ENCODE measurements around the gene IPP.
A peak's percentile ranks its signal among the peaks of the same experiment; 100 is the strongest.
"Not testable (repeated sequence)": the region's sequence is repeated elsewhere in the genome, so short reads cannot be mapped to it uniquely, and the experiment has no call there.

Gene IPP

GRCh38 chr1:45679123-45679522 lies 71.3 kb downstream of the IPP start:
- DNase-seq: no peak

- no peak for DNase-seq
Observed at GRCh38 chr1:45678489-45678888, 72.0 kb downstream of the IPP start.

DNA sequence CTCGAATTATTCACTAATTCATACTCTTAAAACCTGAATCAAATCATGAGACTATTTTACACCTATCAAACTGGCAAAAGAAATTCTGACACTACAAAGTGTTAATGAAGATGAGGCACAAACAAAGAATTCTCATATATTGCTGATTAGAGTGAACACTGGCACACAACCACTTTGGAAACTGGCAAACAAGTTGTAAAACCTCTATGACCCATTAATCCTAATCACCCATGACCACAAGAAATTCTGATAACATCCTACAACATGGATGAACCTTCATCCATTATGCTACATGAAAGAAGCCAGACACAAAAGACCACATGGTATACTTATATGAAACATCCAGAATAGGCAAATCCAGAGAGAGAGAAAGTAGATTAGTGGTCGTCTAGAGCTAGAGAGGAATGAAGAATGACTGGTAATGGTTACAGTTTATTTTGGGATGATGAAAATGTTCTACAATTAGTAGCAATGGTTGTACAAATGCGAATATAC lies 72.7 kb downstream of the IPP start:
- DNase-seq: no peak

DNA sequence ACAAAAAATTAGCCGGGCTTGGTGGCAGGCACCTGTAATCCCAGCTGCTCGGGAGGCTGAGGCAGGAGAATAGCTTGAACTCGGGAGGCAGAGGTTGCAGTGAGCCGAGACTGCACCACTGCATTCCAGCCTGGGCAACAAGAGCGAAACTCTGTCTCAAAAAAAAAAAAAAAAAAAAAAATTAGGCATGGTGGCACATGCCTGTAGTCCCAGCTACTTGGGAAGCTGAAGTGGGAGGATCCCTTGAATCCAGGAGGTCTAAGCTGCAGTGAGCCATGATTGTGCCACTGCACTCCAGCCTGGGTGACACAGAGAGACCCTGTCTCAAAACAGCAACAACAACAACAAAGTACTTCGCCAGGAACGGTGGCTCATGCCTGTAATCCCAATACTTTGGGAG lies 73.9 kb downstream of the IPP start:
- DNase-seq: not testable (repeated sequence)

DNA sequence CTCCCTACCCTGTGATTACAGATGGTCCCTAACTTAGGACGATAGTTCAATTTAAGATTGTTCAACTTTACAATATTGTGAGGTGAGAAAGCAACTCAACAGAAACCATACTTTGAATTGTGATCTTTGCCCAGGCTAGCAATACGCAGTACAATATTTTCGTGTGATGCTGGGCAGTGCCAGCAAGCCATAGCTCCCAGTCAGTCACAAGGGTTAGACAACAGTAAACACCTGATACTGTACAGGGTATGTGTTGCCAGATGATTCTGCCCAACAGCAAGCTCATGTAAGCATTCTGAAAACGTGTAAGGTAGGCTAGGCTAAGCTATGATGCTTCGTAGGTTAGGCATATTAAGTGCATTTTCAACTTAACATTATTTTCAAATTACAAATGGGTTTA lies 76.0 kb downstream of the IPP start:
- DNase-seq: no peak

DNA sequence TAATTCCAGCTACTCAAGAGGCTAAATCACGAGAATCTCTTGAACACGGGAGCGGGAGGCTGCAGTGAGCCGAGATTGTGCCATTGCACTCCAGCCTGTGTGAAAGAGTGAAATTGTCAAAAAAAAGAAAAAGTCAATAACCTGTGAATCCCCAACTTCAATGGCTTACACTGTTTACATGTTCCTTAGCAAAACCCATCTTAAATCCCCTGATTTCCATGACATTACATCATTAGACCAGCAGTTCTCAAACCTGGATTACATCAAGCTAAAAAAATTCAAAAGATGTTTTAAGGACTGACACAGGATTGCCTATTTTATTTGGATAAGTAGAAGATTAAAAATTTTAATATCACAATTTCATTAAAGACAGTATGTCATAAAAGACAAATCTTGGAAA lies 76.5 kb downstream of the IPP start:
- no peak for DNase-seq

DNA sequence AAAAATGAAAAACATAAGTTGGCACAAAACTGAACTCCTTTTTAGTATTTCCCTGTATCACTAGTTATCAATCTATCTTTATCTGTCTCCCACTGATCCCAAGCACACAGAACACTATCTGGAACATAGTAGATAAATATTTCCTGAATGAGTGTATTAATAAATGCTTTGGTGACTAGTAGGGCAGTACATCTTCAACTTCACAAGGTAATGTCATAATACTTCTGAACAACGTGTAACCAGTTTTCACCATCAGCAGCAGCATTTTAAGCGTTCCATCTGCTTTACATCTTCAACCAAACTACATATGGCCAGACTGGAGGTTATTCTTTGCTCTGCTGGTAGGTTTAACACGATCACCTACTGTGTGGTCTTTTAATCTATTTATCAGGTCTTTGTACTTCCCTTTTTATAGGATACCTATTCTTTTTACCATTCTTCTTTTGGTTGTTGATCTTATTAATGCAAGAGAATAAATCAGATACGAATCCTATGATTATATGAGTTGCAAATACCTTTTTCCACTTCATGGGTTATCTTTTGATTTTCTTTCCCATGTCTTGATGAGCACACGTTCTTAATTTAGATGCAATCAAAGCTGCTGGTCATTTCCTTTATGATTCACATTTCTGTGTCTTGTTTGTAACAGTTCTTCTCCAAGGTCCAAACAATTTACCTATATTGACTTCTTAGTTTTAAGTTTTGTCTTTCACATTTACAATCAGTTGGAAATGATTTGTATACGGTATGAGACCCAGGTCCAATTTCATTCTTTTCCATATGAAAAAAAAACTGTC lies 80.4 kb downstream of the IPP start:
- no peak for DNase-seq

- no peak for DNase-seq
Observed at GRCh38 chr1:45669379-45669778, 81.1 kb downstream of the IPP start.

DNA sequence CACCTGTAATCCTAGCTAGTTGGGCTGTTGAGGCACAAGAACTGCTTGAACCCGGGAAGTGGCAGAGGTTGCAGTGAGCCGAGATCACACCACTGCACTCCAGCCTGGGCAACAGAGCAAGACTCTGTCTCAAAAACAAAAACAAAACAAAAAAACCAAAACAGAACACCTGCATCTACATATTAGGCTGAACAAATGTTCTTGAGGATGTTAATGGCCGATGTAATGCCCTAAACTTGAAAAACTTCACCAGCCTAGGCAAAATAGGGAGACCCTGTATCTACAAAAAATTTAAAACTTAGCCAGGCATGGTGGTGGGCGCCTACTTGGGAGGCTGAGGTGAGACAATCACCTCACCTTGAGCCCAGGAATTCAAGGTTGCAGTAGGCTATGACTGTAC lies 81.9 kb downstream of the IPP start:
- DNase-seq: no peak

DNA sequence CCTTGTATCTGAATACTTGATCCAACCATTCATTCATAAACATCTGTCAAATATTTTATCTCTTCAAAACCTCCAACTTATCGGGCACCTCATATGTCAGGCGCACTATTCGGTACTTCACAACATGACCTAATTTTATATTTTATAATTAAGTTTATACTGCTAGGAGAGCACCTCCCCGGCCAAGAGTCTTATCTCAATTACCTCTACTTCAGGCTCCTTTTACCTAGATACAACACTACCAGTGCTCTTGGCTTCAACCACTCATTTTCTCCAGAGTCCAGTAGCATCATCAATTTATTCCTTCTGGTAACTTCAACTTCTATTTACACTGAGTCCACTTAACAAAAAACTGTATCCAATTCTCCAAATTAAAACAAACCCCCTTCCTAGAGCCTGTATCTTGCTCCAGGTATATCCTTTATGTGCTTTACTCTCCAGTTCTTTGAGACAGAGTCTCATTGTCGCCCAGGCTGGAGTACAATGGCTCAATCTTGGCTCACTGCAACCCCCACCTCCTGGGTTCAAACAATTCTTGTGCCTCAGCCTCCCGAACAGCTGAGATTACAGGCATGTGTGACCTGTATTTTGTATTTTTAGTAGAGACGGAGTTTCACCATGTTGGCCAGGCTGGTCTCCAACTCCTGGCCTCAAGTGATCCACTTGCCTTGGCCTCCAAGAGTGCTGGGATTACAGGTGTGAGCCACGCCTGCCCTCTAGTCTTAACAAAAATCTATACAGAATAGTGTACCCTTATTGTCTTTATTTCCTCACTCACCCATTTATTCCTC lies 82.9 kb downstream of the IPP start:
- no peak for DNase-seq

GRCh38 chr1:45666836-45667235 lies 83.6 kb downstream of the IPP start:
- no peak for DNase-seq

- DNase-seq: no peak
Observed at GRCh38 chr1:45660336-45660735, 90.1 kb downstream of the IPP start.

GRCh38 chr1:45659222-45659621 lies 91.2 kb downstream of the IPP start:
- DNase-seq: no peak

DNA sequence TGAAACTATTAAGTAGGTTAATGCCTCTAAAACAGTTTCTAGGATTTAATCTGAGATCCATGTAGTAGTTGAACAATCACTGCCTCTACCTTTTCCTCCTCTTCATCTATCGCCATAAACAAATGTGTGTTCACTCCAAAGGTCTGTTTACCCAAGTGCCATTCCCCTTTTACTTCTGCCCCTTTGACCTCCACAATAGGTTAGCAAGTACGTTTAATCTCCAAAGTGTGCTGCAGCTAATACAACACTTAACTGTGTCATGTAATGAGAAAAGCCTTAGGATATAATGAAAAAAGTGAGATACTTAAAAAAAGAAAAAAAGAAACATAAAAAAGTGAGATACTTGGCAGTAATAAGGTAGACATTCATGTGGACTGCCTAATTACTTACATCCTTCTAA lies 92.3 kb downstream of the IPP start:
- DNase-seq: no peak

GRCh38 chr1:45656573-45657226 lies 93.8 kb downstream of the IPP start:
- no peak for DNase-seq

DNA sequence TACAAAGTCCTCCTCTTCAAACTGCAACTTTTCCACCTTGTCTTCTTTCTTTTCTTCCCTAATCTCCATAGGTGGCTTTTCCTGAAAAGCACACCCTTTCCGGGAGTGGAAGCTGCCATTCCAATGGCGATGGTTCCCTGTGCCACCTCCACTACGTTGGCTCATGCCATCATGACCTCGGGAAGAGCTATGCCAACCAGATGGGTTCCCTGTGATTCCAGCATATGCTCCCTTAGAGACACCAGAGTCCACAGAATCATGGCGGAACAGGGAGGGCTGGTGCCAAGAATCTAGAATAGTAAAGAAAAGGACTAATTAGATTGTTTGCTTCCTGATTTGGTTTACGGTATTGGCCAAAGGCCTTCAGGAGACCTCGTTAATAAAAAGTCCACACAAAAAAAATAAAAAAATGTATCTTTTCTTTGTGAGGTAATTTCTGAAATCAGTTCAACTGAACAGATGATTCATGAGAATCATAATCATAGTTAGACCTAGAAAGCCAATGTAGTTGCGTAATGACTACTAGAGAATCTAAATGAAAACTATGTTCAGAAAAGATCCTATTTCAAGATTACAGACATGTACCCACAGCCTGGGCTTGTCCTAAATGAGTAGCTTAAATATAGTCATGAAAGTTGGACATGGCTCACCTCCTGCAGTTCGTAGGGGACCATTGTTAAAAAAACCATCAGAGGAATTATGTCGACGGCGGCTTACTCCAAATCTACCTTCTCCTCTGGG lies 95.7 kb downstream of the IPP start:
- peak; percentile 17 for DNase-seq
